ENCODE results near the gene FBLL1.
"Not testable (repeated sequence)": the region's sequence is repeated elsewhere in the genome, so short reads cannot be mapped to it uniquely, and the experiment has no call there.

FBLL1 gene

GRCh38 chr5:168552146-168552545 lies 23.0 kb downstream of the FBLL1 start:
- DNase-seq (ENCODE audit: low read depth) = no peak

GRCh38 chr5:168553377-168554130 lies 24.4 kb downstream of the FBLL1 start:
- DNase-seq (ENCODE audit: low read depth) = no peak

GRCh38 chr5:168557389-168557788 lies 28.3 kb downstream of the FBLL1 start:
- DNase-seq (ENCODE audit: low read depth) = no peak

- DNase-seq (ENCODE audit: low read depth) = no peak
Measured at GRCh38 chr5:168562279-168562678, 33.2 kb downstream of the FBLL1 start.

GRCh38 chr5:168563959-168564358 lies 34.9 kb downstream of the FBLL1 start:
- DNase-seq (ENCODE audit: low read depth) = no peak

- DNase-seq (ENCODE audit: low read depth) = no peak
Measured at GRCh38 chr5:168568738-168569137, 39.6 kb downstream of the FBLL1 start.

- DNase-seq (ENCODE audit: low read depth) = no peak
Measured at GRCh38 chr5:168570490-168571328, 41.6 kb downstream of the FBLL1 start.

GRCh38 chr5:168573663-168574062 lies 44.6 kb downstream of the FBLL1 start:
- not testable (repeated sequence) for DNase-seq (ENCODE audit: low read depth)

GRCh38 chr5:168574156-168574555 lies 45.1 kb downstream of the FBLL1 start:
- not testable (repeated sequence) for DNase-seq (ENCODE audit: low read depth)

GRCh38 chr5:168575391-168576372 lies 46.6 kb downstream of the FBLL1 start:
- no peak for DNase-seq (ENCODE audit: low read depth)

GRCh38 chr5:168578006-168578405 lies 48.9 kb downstream of the FBLL1 start:
- no peak for DNase-seq (ENCODE audit: low read depth)

- no peak for DNase-seq (ENCODE audit: low read depth)
Measured at GRCh38 chr5:168578538-168579487, 49.7 kb downstream of the FBLL1 start, which contains the start of gene PANK3. Gene PANK3 (minus strand): TSS chr5:168579368. CDS start chr5:168579283, 85 bp downstream.

GRCh38 chr5:168579488-168580226 lies 50.6 kb downstream of the FBLL1 start:
- peak; percentile 93 for DNase-seq (ENCODE audit: low read depth)

- no peak for DNase-seq (ENCODE audit: low read depth)
Measured at GRCh38 chr5:168580227-168580508, 51.1 kb downstream of the FBLL1 start.
